Urinary bladder (tissue), 4 donors: ENCODE measurements around the gene PSMG4. TPM values are rescaled to one million over a fixed set of nuclear protein-coding genes. Genes with fewer than 3 reads are reported as not detected.

Source experiments
- DNase-seq: peaks from one replicate; pipeline ENCODE4 v3.0.0-alpha.2; 2015; ENCODE audit errors: extremely low spot score
- H3K27ac ChIP-seq: one replicate; pipeline ENCODE4 v1.5.1; 2013; ENCODE audit warnings: low read depth, mild to moderate bottlenecking, moderate library complexity
- H3K36me3 ChIP-seq: one replicate; pipeline ENCODE4 v1.6.1; 2013; ENCODE audit warnings: mild to moderate bottlenecking, moderate library complexity; ENCODE audit not compliant: insufficient read depth
- H3K4me1 ChIP-seq: one replicate; pipeline ENCODE4 v1.6.1; 2013; ENCODE audit warnings: mild to moderate bottlenecking, moderate library complexity; ENCODE audit not compliant: insufficient read depth
- H3K4me3 ChIP-seq: one replicate; pipeline ENCODE4 v1.5.1; 2013; ENCODE audit warnings: low read depth, low read length
- WGBS: extraction: QIAGEN DNeasy Blood & Tissue Kit; methylation state at CpG from one replicate; pipeline ENCODE4 v1.1.7; 2013; 5-methylcytosine and 5-hydroxymethylcytosine counted together
- polyA plus RNA-seq: library from polyadenylated mRNA; stranded (reverse); fragments of 200-250 nt; gene quantifications from one replicate; pipeline ENCODE4 v1.2.3, GENCODE V29; 2013
- total RNA-seq: library from RNA; depleted of rRNA; stranded (reverse); fragments of >200 nt; gene quantifications from one replicate; pipeline ENCODE4 v1.2.3, GENCODE V29; 2014
- donor health status: healthy with polysubstance abuse.
- donor health status: healthy.

The PSMG4 gene
- total and polyA plus RNA-seq, 2 donors: 19.8 to 29.5 TPM

DNA sequence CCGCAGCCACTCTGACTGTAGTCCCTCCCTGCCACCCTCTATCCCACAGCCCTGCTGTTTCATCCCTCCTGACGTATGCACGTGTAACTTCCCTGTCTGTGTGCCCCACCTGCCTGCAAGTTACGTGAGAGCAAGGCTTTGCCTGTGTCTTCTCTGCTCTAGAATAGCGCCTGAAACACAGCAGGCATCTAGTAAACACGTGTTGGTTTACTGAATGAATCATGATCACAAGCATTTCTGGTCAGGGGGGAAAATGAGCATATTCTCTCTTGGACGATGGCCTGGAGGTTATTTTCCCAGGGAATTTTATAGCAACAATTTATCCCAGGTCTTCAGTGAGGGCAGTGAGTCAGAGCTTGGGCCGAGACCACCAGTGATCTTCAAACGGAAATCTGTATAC is 38.3 kb downstream of the PSMG4 start:
- DNase-seq: no peak
- Histone ChIP-seq H3K36me3 (no peaks in the 10 kb centered on the region), H3K4me3 (no peak overlapping the region), H3K4me1 (no peaks in the 10 kb centered on the region), H3K27ac (no peak overlapping the region)
- 73% methylated on average over 9 of the region's 9 CpGs for WGBS

DNA sequence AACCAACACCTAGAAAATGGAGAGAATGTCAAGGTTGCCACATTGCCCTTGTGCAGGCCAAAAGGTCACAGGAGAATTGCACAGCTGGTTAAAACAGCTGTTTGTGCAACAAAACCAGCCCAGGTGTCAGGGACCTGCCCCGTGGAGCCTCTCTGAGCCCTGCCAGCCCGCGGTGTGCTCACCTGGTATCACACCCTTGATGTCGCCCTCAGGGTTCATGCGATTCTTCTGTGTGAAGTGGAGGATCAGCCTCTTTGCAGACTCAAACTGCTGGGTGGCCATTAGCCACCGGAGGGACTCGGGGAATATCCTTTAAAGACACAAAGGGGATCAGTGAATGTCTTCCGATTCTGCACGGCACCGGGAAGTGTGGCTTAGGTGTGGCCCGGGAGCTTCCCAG is 39.2 kb downstream of the PSMG4 start:
- no peak for DNase-seq
- Histone ChIP-seq H3K36me3 (no peaks in the 10 kb centered on the region), H3K27ac (no peak overlapping the region), H3K4me3 (no peak overlapping the region), H3K4me1 (no peaks in the 10 kb centered on the region)
- 84% methylated on average over 11 of the region's 11 CpGs for WGBS

DNA sequence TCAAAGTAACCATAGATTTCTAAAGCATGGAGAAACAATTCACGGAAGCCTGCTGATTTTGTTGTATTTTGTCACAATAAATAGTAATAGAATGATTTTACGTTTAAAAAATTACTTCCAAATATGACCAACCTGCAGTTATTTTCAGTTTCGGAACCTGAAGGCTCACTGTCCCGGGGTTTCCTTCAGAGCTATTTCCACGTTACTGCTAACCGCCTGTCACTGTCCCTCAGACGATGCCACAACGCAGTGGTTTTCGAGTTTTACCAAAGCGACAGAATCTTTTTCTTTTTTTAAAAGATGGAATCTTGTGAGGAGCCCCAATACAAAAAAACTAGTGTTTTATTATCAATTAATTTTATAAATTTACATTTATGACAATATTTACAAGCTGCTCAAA is 40.5 kb downstream of the PSMG4 start:
- 95% methylated on average over 10 of the region's 10 CpGs for WGBS
- DNase-seq: no peak

DNA sequence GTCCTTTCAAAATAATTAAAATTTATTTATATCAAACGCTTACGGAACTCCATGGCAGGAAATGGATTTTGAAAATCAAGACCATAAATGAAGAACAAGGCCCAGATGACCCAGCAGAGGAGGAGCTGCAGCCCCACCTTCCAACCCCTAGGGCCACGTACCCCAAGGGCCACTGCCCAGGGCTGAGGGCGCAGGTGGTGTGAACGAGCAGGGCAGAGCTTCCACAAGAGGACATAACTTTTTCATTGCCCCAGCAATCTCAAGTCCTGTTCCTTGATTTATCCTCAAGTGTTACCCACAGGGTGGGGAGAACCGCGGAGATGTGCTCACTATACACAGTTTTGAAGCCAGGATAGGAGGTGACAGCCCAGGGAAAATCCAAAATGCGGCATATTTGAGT is 42.8 kb downstream of the PSMG4 start:
- WGBS: 95% methylated on average over 8 of the region's 8 CpGs
- no peak overlapping the region for H3K4me3 ChIP-seq
- H3K27ac ChIP-seq: no peak overlapping the region
- no peaks in the 10 kb centered on the region for H3K36me3 ChIP-seq
- no peaks in the 10 kb centered on the region for H3K4me1 ChIP-seq
- DNase-seq: no peak

More for the DNA sequence above, 40.5 kb downstream of the PSMG4 start:
- Histone ChIP-seq H3K27ac (no peak overlapping the region), H3K36me3 (no peaks in the 10 kb centered on the region), H3K4me3 (no peak overlapping the region), H3K4me1 (no peaks in the 10 kb centered on the region)

DNA sequence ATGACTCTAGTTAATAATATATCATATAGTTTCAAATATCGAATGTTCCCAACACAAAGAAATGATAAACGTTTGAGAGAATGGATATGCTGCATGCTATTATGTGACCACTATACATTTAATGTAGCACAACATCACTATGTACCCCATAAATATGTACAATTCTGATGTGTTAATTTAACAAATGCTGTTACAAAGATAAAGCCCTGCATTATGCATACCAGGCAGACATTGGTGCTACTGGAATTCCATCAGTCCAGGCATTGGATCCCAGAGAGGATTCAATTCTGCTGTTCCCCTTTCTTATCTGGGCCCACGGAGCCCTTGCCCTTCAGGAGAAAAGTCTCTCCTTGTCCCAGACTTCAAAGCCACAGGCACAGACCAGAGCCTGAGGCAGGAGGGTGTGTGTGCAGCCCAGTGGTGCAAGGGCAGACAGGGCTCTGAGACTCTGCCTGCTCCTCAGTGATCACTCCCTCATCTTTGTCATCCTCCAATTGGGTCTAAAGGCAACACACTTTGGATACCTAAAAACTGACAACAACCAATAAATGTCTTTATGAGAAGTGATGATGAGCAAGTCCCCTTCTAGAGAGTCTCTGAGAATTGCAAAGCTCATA is 45.2 kb downstream of the PSMG4 start:
- DNase-seq: no peak
- Histone ChIP-seq H3K4me3 (no peak overlapping the region), H3K27ac (no peak overlapping the region), H3K4me1 (no peaks in the 10 kb centered on the region), H3K36me3 (no peaks in the 10 kb centered on the region)
- WGBS: 84% methylated on average over 3 of the region's 3 CpGs

DNA sequence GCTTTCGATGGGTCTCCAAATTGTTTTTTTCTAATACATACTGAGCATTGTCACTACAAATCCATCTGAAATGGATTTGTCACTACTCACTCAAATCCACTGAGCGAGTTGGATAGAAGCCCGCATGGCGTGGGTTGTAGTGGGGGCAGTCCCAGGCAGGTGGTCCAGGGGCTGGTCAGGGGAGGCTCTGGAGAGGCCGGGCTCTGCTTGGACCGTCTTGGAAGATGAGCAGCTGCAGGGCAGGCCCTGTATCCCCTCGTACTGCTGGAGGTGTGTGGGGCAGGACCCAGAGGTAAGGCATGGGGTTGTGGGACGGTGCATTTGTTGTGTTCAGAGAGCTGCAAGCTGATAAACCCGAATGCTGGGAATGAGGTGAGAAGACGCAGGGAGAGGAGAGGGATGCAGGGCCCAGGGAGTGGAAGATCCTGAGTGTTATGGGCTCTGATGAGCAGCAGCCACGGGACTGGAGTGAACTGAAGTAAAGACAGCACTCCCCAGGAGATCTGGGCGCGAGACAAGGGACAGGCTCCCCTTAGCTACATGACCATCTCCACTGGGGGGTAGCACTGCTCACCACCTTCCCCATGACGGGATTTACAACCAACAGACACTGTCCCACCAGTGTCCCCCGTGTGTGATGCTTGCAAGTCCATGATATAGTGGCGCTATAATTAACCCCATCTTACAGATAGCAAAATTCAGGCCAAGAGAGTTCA is 45.9 kb downstream of the PSMG4 start:
- WGBS: 90% methylated on average over 16 of the region's 16 CpGs

DNA sequence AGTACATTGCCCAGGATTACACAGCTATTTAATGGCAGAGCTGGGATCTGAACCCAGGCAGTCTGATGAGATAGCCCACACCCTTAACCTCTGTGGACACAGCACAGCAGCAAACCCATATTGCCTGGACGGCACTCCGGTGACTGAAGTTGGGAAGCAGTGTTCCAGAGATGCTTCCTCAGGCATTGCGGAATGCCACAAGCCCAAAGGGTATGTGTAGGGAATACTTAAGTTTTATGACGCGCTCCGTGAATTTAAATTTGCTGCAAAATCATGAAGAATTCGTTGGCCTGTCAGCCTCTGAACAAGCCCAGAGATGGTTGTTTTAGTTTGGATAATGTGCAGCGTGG is 46.4 kb downstream of the PSMG4 start:
- no peaks in the 10 kb centered on the region for H3K36me3 ChIP-seq
- DNase-seq: no peak
- H3K27ac ChIP-seq: no peak overlapping the region
- no peaks in the 10 kb centered on the region for H3K4me1 ChIP-seq
- WGBS: 88% methylated on average over 8 of the region's 8 CpGs
- no peak overlapping the region for H3K4me3 ChIP-seq

More for the DNA sequence above, 45.9 kb downstream of the PSMG4 start:
- Histone ChIP-seq H3K4me3 (no peak overlapping the region), H3K27ac (no peak overlapping the region), H3K36me3 (no peaks in the 10 kb centered on the region), H3K4me1 (no peaks in the 10 kb centered on the region)
- DNase-seq: no peak

DNA sequence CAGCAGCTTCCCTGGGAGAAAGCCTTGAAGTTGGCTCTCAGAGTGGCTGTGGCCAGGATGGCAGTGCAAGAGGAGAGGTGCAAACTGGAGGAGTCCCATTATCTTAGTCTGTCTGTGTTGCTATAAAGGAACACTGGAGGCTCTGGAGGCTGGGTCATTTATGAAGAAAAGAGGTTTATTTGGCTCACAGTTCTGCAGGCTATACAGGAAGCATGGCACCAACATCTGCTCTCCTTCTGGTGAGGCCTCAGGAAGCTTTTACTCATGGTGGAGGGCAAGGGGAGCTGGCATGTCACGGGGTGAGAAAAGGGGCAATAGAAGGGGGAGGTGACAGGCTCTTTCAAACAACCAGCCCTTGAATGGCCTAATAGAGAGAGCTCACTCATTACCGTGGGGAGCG is 47.1 kb downstream of the PSMG4 start:
- no peak overlapping the region for H3K4me3 ChIP-seq
- no peak overlapping the region for H3K27ac ChIP-seq
- H3K36me3 ChIP-seq: no peaks in the 10 kb centered on the region
- 81% methylated on average over 3 of the region's 3 CpGs for WGBS
- H3K4me1 ChIP-seq: no peaks in the 10 kb centered on the region
- no peak for DNase-seq

DNA sequence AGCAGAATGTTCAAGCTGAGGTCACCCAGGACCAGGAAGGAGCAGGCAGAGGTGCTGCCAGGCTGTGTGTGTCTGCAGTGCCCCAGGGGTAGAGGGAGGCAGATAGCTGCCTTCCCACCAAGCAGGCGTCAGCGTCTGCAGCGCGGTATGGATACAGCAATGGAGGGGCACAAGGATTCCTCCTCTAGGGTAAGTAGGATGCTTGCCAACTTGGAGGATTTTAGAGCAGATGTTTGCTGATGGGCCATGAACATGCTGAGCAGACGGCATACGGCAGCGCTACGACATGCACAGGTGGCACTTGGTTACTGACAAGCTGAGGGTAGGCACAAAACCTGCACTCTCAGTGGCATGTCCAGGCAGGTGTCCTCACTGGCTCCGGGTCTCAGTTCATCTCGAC is 48.1 kb downstream of the PSMG4 start:
- H3K4me3 ChIP-seq: no peak overlapping the region
- no peak for DNase-seq
- no peaks in the 10 kb centered on the region for H3K36me3 ChIP-seq
- 88% methylated on average over 10 of the region's 10 CpGs for WGBS
- H3K4me1 ChIP-seq: no peaks in the 10 kb centered on the region
- H3K27ac ChIP-seq: no peak overlapping the region

DNA sequence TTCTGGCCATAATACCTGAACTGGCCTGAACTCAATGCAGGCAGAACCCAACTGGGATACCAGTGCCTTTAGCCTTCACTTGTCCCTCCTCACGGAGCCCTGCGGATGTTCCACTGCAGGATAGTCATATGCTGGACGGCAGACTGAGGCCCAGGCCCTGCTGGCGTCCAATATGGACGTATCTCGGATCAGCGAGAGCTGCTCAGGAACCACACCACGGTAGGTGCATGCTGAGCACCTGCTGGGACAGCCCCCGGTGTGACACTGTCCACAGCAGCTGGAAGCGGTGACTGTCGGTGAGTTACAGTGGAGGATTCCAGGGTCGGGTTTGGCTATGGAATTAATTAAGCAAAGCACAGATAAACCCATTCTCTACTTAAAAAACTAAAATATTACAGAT is 48.7 kb downstream of the PSMG4 start:
- WGBS: 94% methylated on average over 12 of the region's 12 CpGs
- H3K4me1 ChIP-seq: no peaks in the 10 kb centered on the region
- no peak for DNase-seq
- H3K27ac ChIP-seq: no peak overlapping the region
- H3K36me3 ChIP-seq: no peaks in the 10 kb centered on the region
- H3K4me3 ChIP-seq: no peak overlapping the region

DNA sequence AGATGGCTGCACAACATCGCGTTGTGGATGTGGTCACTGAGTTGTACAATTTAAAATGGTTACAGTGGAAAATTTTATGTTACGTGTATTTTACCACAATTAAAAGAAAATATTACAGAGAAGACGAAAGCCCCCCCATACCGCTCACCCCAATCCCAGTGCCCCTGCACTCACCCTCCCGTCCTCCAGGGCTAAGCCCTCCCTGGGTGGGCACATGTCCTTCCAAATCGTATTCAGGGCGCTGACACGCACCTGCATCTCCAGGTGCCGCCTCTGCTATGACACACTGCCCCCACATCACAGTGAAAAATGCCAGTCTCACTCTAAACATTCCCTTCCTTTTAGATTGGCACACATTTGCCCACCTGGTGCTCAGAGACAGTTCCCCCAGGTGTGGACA is 49.4 kb downstream of the PSMG4 start:
- 97% methylated on average over 10 of the region's 10 CpGs for WGBS
- H3K36me3 ChIP-seq: no peaks in the 10 kb centered on the region
- H3K27ac ChIP-seq: no peak overlapping the region
- H3K4me3 ChIP-seq: no peak overlapping the region
- no peak for DNase-seq
- H3K4me1 ChIP-seq: no peaks in the 10 kb centered on the region

DNA sequence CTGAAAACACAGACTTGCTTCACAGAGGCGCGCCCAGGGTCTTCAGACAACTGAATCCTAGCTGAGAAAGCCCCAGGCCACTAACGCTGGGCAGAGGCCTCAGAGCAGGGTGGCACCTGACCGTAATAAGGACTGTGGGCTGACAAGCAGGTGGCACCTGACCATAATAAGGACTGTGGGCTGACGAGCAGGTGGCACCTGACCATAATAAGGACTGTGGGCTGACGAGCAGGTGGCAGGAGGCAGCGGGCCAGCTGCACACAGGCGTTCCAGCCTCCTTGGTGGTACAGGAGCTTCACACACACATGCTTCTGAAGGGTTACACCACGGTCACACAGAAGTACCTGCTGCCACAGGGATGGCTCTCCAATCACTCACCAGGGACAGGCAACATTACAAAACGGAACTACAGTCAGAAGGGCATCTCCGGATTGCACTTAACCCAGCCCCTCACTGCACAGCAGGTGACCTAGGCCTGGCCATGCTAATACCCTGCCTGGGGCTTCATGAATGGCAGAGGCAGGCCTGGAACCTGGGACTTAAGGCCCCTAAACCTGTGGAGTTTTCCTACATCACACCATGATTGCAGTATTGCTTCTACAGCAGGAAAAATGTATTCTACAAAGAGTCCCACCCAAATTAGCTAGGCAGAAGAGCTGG is 50.8 kb downstream of the PSMG4 start:
- WGBS: 90% methylated on average over 11 of the region's 11 CpGs
- no peak for DNase-seq

DNA sequence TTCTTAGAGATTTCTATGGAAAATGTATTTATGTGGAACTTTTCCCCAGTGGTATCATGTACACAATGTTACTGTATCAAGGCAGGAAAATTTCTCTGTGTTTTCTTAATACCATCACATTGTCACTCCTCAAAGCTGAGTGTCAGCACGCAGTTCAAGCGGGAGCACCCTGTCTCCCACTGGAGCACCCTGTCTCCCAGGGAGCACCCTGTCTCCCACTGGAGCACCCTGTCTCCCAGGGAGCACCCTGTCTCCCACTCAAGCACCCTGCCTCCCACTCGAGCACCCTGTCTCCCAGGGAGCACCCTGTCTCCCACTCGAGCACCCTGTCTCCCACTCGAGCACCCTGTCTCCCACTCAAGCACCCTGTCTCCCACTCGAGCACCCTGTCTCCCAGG is 51.3 kb downstream of the PSMG4 start:
- H3K4me3 ChIP-seq: no peak overlapping the region
- DNase-seq: no peak
- no peaks in the 10 kb centered on the region for H3K4me1 ChIP-seq
- 89% methylated on average over 6 of the region's 6 CpGs for WGBS
- H3K27ac ChIP-seq: no peak overlapping the region
- no peaks in the 10 kb centered on the region for H3K36me3 ChIP-seq

More for the DNA sequence above, 50.8 kb downstream of the PSMG4 start:
- no peaks in the 10 kb centered on the region for H3K4me1 ChIP-seq
- H3K27ac ChIP-seq: no peak overlapping the region
- no peaks in the 10 kb centered on the region for H3K36me3 ChIP-seq
- no peak overlapping the region for H3K4me3 ChIP-seq

DNA sequence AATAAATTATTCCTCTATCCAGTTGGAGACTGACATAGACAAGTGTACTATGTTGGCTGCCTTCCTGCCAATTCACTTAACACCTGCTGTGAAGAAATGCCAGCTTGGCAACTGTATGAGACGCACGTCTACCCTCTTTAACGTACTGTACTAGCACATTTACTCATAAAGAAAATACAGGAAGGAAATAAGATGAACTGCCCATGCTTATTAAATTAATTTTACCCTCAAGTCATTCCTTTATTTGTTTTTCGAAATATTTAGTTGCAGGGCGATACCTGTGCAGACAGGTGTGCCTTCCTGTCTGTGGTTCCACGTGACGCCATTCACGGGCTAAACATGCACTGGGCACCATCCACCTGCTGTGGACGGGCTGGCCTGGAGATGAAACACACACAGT is 52.0 kb downstream of the PSMG4 start:
- WGBS: 85% methylated on average over 9 of the region's 9 CpGs
- Histone ChIP-seq H3K4me1 (no peaks in the 10 kb centered on the region), H3K27ac (no peak overlapping the region), H3K4me3 (no peak overlapping the region), H3K36me3 (no peaks in the 10 kb centered on the region)
- DNase-seq: no peak
